ENCODE data around the gene PPIP5K1.

PPIP5K1 gene

GRCh38 chr15:43499635-43500034 lies 90.4 kb downstream of the PPIP5K1 start:
- DNase-seq (ENCODE audit: low read depth) = no peak
- TF ChIP-seq CTCF (IDR thresholded peaks at IDR 0.05; ENCODE audit: low read depth, low read length, missing control alignments) = no peak
- in situ Hi-C loops (cut with HindIII; ENCODE audit: low sequenced_read_pairs) = no loop called here
- no peak overlapping the region for H3K4me3 ChIP-seq (ENCODE audit: low read depth, low read length)

GRCh38 chr15:43498990-43499389 lies 91.0 kb downstream of the PPIP5K1 start:
- TF ChIP-seq CTCF (IDR thresholded peaks at IDR 0.05; ENCODE audit: low read depth, low read length, missing control alignments) = no peak
- in situ Hi-C loops (cut with HindIII; ENCODE audit: low sequenced_read_pairs) = no loop called here
- H3K4me3 ChIP-seq (ENCODE audit: low read depth, low read length) = no peak overlapping the region
- DNase-seq (ENCODE audit: low read depth) = no peak

GRCh38 chr15:43493703-43494472 lies 96.1 kb downstream of the PPIP5K1 start:
- H3K4me3 ChIP-seq (ENCODE audit: low read depth, low read length) = peak overlapping the region; percentile 90
- in situ Hi-C loops (cut with HindIII; ENCODE audit: low sequenced_read_pairs) = no loop called here
- TF ChIP-seq CTCF (IDR thresholded peaks at IDR 0.05; ENCODE audit: low read depth, low read length, missing control alignments) = no peak
- DNase-seq (ENCODE audit: low read depth) = no peak

- in situ Hi-C loops (cut with HindIII; ENCODE audit: low sequenced_read_pairs) = no loop called here
- peak; percentile 84 for DNase-seq (ENCODE audit: low read depth)
- peak within 1 kb of the TSS; percentile 90 for H3K4me3 ChIP-seq (ENCODE audit: low read depth, low read length)
- TF ChIP-seq CTCF (IDR thresholded peaks at IDR 0.05; ENCODE audit: low read depth, low read length, missing control alignments) = no peak
Measured at GRCh38 chr15:43492673-43493601, 97.1 kb downstream of the PPIP5K1 start, which contains the start of gene TP53BP1. TP53BP1 (minus strand) TSS chr15:43493156; CDS start chr15:43493043, 113 bp downstream.

GRCh38 chr15:43492266-43492665 lies 97.7 kb downstream of the PPIP5K1 start:
- no peak for TF ChIP-seq CTCF (IDR thresholded peaks at IDR 0.05; ENCODE audit: low read depth, low read length, missing control alignments)
- peak overlapping the region; percentile 90 for H3K4me3 ChIP-seq (ENCODE audit: low read depth, low read length)
- no peak for DNase-seq (ENCODE audit: low read depth)
- in situ Hi-C loops (cut with HindIII; ENCODE audit: low sequenced_read_pairs) = no loop called here

GRCh38 chr15:43489191-43489590 lies 100.8 kb downstream of the PPIP5K1 start:
- no peak for TF ChIP-seq CTCF (IDR thresholded peaks at IDR 0.05; ENCODE audit: low read depth, low read length, missing control alignments)
- H3K4me3 ChIP-seq (ENCODE audit: low read depth, low read length) = no peak overlapping the region
- in situ Hi-C loops (cut with HindIII; ENCODE audit: low sequenced_read_pairs) = no loop called here
- DNase-seq (ENCODE audit: low read depth) = no peak
